Measurements from ENCODE around the gene SLC39A8. TPM values are rescaled to one million over a fixed set of nuclear protein-coding genes. Genes with fewer than 3 reads are reported as not detected.
"Not testable (repeated sequence)": the region's sequence is repeated elsewhere in the genome, so short reads cannot be mapped to it uniquely, and the experiment has no call there.

SLC39A8 gene
- 10.3 TPM for total RNA-seq

- DNase-seq: peak; percentile 72
Measured at GRCh38 chr4:102344954-102345794, at the start of gene SLC39A8. SLC39A8 (minus strand) TSS chr4:102345482; CDS start chr4:102344662, 820 bp downstream.

- no peak for DNase-seq
Measured at GRCh38 chr4:102392033-102392744, 46.9 kb upstream of the SLC39A8 start.

- no peak for DNase-seq
Measured at GRCh38 chr4:102390438-102390837, 45.2 kb upstream of the SLC39A8 start.

GRCh38 chr4:102388611-102389010, 43.3 kb upstream of the SLC39A8 start:
- DNase-seq: no peak

- DNase-seq: no peak
Measured at GRCh38 chr4:102387552-102388150, 42.4 kb upstream of the SLC39A8 start.

GRCh38 chr4:102386966-102387365, 41.7 kb upstream of the SLC39A8 start:
- no peak for DNase-seq

- not testable (repeated sequence) for DNase-seq
Measured at GRCh38 chr4:102380253-102380652, 35.0 kb upstream of the SLC39A8 start.

- DNase-seq: no peak
Measured at GRCh38 chr4:102362922-102363432, 17.7 kb upstream of the SLC39A8 start.

GRCh38 chr4:102358128-102358527, 12.8 kb upstream of the SLC39A8 start:
- DNase-seq: no peak

- DNase-seq: not testable (repeated sequence)
Measured at GRCh38 chr4:102357637-102358036, 12.4 kb upstream of the SLC39A8 start.

GRCh38 chr4:102356562-102357202, 11.4 kb upstream of the SLC39A8 start:
- DNase-seq: no peak

GRCh38 chr4:102355748-102356147, 10.5 kb upstream of the SLC39A8 start:
- no peak for DNase-seq

- no peak for DNase-seq
Measured at GRCh38 chr4:102354671-102355454, 9.6 kb upstream of the SLC39A8 start.

- DNase-seq: no peak
Measured at GRCh38 chr4:102352781-102353180, 7.5 kb upstream of the SLC39A8 start.

GRCh38 chr4:102350634-102351033, 5.4 kb upstream of the SLC39A8 start:
- no peak for DNase-seq

GRCh38 chr4:102348701-102349100, 3.4 kb upstream of the SLC39A8 start:
- no peak for DNase-seq

GRCh38 chr4:102345795-102346100, 466 bp upstream of the SLC39A8 start:
- DNase-seq: no peak

GRCh38 chr4:102344520-102344953, 745 bp downstream of the SLC39A8 start:
- no peak for DNase-seq

- DNase-seq: peak; percentile 42
Measured at GRCh38 chr4:102343964-102344519, 1.2 kb downstream of the SLC39A8 start.

- DNase-seq: no peak
Measured at GRCh38 chr4:102342404-102343074, 2.7 kb downstream of the SLC39A8 start.

GRCh38 chr4:102341201-102341600, 4.1 kb downstream of the SLC39A8 start:
- no peak for DNase-seq
